HEK293T (cell line): ENCODE results near the gene NOS2.

Experiments used
- CTCF ChIA-PET: fragments of 350-600 bp; formaldehyde crosslinking; extraction: SDS; loops from one replicate; lab custom pipeline; 2021; ENCODE audit warnings: antibody characterized with exemption, inconsistent platforms; lab: Yijun Ruan, JAX
- POLR2A ChIA-PET: fragments of 350-600 bp; formaldehyde crosslinking; extraction: SDS; loops from one replicate; lab custom pipeline; 2020; ENCODE audit warnings: antibody characterized with exemption, inconsistent platforms; lab: Yijun Ruan, JAX
- DNase-seq: peaks from one replicate; pipeline ENCODE4 v3.0.0; 2012; ENCODE audit warnings: mixed read lengths; ENCODE audit errors: extremely low spot score
- ARNT ChIP-seq: fragments of 450-650 bp; IDR thresholded peaks from 2 replicates; pipeline ENCODE4 v1.6.1; 2017; ENCODE audit warnings: mild to moderate bottlenecking
- BHLHE40 ChIP-seq: fragments of 450-650 bp; IDR thresholded peaks from 2 replicates; pipeline ENCODE4 v1.6.1; 2016; ENCODE audit warnings: mild to moderate bottlenecking, moderate library complexity, borderline replicate concordance
- CTBP1 ChIP-seq: fragments of 450-650 bp; IDR thresholded peaks from 2 replicates; pipeline ENCODE4 v1.6.1; 2016; ENCODE audit warnings: borderline replicate concordance
- ELF4 ChIP-seq: fragments of 450-650 bp; IDR thresholded peaks from 2 replicates; pipeline ENCODE4 v1.6.1; 2017; ENCODE audit warnings: antibody characterized with exemption
- FOXA1 ChIP-seq: fragments of 450-650 bp; IDR thresholded peaks from 2 replicates; pipeline ENCODE4 v1.6.1; 2016; ENCODE audit warnings: mild to moderate bottlenecking
- FOXK2 ChIP-seq: fragments of 450-650 bp; IDR thresholded peaks from 2 replicates; pipeline ENCODE4 v1.6.1; 2016; ENCODE audit warnings: mild to moderate bottlenecking
- FOXM1 ChIP-seq: fragments of 450-650 bp; IDR thresholded peaks from 2 replicates; pipeline ENCODE4 v1.6.1; 2017; ENCODE audit warnings: mild to moderate bottlenecking, borderline replicate concordance
- HDGF ChIP-seq: fragments of 450-650 bp; IDR thresholded peaks from 2 replicates; pipeline ENCODE4 v1.6.1; 2017; ENCODE audit warnings: antibody characterized with exemption, borderline replicate concordance
- L3MBTL2 ChIP-seq: fragments of 450-650 bp; conservative IDR thresholded peaks from 2 replicates; pipeline ENCODE4 v1.6.1; 2016; ENCODE audit warnings: mild to moderate bottlenecking
- LEF1 ChIP-seq: fragments of 450-650 bp; IDR thresholded peaks from 2 replicates; pipeline ENCODE4 v1.6.1; 2017; ENCODE audit warnings: mild to moderate bottlenecking, borderline replicate concordance
- NFRKB ChIP-seq: fragments of 450-650 bp; IDR thresholded peaks from 2 replicates; pipeline ENCODE4 v1.6.1; 2016; ENCODE audit warnings: mild to moderate bottlenecking, moderate library complexity
- PKNOX1 ChIP-seq: fragments of 450-650 bp; IDR thresholded peaks from 2 replicates; pipeline ENCODE4 v1.6.1; 2016
- SP1 ChIP-seq: fragments of 450-650 bp; IDR thresholded peaks from 2 replicates; pipeline ENCODE4 v1.6.1; 2017
- SUZ12 ChIP-seq: fragments of 450-650 bp; IDR thresholded peaks from 2 replicates; pipeline ENCODE4 v1.6.1; 2016; ENCODE audit warnings: mild to moderate bottlenecking
- TARDBP ChIP-seq: fragments of 450-650 bp; IDR thresholded peaks from 2 replicates; pipeline ENCODE4 v1.6.1; 2016
- ZNF384 ChIP-seq: fragments of 450-650 bp; IDR thresholded peaks from 2 replicates; pipeline ENCODE4 v1.6.1; 2016

NOS2 gene

DNA sequence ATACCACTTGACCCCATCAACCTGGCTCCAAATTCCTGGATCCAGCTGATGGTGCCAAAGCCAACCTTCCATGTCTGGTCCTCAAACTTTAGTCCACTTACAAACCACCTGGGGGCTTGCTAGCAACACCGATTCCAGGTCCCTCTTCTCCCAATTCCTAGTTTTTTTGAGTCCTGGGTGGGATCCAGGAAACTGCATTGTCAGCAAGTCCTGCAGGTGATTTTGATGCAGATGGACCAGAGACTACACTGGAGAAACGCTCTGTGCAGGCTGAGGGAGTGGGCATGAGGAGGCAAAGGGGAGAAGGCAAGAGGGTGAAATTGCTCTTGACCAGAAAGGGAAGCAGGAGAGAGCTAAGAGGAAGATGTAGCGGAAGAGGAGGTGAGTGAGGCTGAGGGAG, 21.0 kb upstream of the NOS2 start:
- CTCF ChIA-PET = no interaction called here
- DNase-seq = no peak
- no peak for TF ChIP-seq PKNOX1
- no peak for TF ChIP-seq SP1
- TF ChIP-seq CTBP1 = no peak
- POLR2A ChIA-PET = no interaction called here

DNA sequence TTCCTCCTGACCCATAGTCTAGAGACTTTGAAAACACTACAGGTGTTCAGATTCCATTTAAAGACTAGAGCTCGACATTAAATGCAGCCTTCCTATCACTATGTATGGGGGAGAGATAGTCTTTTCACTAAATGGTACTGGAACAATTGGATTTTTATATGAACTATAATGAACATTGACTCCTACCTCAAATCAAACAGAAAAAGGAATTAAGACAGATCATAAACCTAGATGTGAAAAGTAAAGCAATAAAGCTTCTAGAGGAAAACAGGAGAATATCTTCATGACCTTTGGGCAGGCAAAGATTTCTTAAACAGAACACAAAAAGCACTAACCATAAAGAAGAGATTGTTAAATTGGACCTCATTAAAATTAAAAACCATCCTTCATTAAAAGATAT, 18.8 kb upstream of the NOS2 start:
- CTCF ChIA-PET = no interaction called here
- no peak for TF ChIP-seq ELF4
- no peak for DNase-seq
- POLR2A ChIA-PET = interaction anchor here (1.3 kb wide), 1 partner anchor 14 kb away, joined by 3 read pairs; no protein-coding TSS in a partner anchor

- POLR2A ChIA-PET = interaction anchor here (1.3 kb wide), 1 partner anchor 13 kb away, joined by 3 read pairs; no protein-coding TSS in a partner anchor
- TF ChIP-seq ELF4 (no peak), SP1 (no peak), FOXM1 (no peak), CTBP1 (no peak), SUZ12 (no peak), LEF1 (no peak), FOXA1 (no peak), BHLHE40 (no peak), NFRKB (no peak), HDGF (no peak), FOXK2 (no peak), PKNOX1 (no peak)
- DNase-seq = no peak
- CTCF ChIA-PET = no interaction called here
These were observed 18.2 kb upstream of the NOS2 start for GRCh38 chr17:27818401-27819105.

DNA sequence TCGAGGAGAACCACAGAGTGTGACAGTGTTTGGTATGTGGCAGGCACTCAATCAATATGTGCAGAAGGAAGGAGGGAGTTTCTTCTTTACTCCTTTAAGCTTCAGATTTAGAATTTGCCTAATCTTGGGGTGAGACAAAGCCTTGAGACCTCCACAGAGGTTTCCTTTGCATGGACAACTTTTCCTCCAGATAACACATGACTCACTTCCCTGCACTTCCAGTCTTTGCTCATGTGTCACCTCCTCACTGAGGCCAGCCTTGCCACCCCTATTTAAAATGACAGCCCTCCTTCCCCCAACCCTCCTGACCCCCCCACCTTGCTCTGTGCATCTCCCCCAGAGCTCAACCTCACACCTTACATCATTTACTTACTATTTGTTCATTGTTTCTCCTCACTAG, 17.4 kb upstream of the NOS2 start:
- POLR2A ChIA-PET = interaction anchor here (1.3 kb wide), 1 partner anchor 13 kb away, joined by 3 read pairs; no protein-coding TSS in a partner anchor
- no peak for DNase-seq
- TF ChIP-seq ZNF384 = no peak
- CTCF ChIA-PET = no interaction called here

GRCh38 chr17:27816946-27817345, 16.6 kb upstream of the NOS2 start:
- ChIA-PET CTCF (no interaction called here), POLR2A (no interaction called here)
- TF ChIP-seq TARDBP (no peak), ARNT (no peak), ZNF384 (no peak), FOXA1 (no peak), NFRKB (no peak), SP1 (no peak), FOXK2 (no peak), BHLHE40 (no peak), PKNOX1 (no peak)
- no peak for DNase-seq

DNA sequence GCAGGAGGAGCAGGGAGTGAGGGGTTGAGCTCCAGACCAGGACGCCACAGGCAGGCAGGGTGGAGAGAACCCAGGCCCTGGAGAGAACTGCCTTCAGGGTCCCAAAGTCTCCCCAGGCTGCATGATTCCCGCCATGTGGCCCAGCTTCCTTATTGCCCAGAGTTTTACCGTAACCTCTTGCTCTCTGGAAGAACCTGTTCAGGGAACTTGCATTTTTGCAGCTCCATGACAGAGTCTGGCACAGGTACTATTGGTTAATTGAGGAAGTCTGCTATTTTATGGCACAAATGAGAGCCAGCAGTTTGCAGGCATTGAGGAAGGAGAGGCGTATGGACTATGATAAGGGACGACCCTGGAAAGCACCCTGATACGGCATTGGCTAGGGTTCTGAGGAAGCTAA, 11.6 kb upstream of the NOS2 start:
- no peak for DNase-seq
- no peak for TF ChIP-seq TARDBP
- no peak for TF ChIP-seq LEF1
- TF ChIP-seq HDGF = no peak
- TF ChIP-seq CTBP1 = no peak
- TF ChIP-seq L3MBTL2 = no peak
- no peak for TF ChIP-seq SP1
- TF ChIP-seq ZNF384 = no peak
- TF ChIP-seq BHLHE40 = no peak
- no peak for TF ChIP-seq SUZ12
- TF ChIP-seq FOXM1 = no peak
- no peak for TF ChIP-seq FOXA1
- TF ChIP-seq ELF4 = no peak
- no peak for TF ChIP-seq NFRKB
- no peak for TF ChIP-seq PKNOX1
- TF ChIP-seq FOXK2 = no peak
- no peak for TF ChIP-seq ARNT
- CTCF ChIA-PET = no interaction called here
- POLR2A ChIA-PET = no interaction called here
